HG03432 (cell line): ENCODE data around the gene MRGPRE.

Experiments used
- ATAC-seq: cut with Tn5 transposase; IDR thresholded peaks from one replicate; pipeline ENCODE4 v1.9.1; 2021; ENCODE audit warnings: mild to moderate bottlenecking, moderate library complexity; ENCODE audit not compliant: unreplicated experiment

Gene MRGPRE

DNA sequence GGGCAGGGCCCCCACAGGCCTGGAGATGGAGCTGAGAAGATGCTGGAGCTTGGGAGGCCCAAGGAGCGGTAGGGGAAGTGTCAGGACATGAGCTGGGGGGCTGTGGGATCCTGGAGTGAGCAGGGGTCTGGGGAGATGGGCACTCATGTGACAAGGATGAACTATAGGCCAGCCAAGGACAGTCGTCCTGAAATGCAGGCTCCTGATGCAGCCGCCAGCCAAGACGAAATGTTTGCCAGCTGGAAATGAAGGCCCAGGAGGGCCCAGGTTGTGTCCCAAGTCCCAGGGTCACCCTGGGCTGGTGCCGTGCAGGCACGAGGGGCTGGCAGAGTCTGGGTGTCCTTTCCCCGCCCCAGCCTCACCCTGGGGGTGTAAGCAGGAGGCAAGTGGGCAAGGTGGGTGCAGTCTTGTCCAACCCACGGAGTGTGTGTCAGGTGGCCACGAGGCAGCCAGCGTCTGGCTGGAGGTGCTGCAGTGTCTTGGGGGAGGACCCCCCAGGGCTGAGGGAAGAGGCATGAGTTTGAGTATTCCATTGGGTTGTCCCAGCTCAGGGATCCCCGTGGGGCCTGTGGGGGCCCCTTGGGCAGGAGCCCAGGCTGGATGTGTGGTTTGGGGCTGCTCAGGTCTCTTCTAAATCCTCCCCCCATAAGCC lies 35.0 kb downstream of the MRGPRE start:
- no peak for ATAC-seq

DNA sequence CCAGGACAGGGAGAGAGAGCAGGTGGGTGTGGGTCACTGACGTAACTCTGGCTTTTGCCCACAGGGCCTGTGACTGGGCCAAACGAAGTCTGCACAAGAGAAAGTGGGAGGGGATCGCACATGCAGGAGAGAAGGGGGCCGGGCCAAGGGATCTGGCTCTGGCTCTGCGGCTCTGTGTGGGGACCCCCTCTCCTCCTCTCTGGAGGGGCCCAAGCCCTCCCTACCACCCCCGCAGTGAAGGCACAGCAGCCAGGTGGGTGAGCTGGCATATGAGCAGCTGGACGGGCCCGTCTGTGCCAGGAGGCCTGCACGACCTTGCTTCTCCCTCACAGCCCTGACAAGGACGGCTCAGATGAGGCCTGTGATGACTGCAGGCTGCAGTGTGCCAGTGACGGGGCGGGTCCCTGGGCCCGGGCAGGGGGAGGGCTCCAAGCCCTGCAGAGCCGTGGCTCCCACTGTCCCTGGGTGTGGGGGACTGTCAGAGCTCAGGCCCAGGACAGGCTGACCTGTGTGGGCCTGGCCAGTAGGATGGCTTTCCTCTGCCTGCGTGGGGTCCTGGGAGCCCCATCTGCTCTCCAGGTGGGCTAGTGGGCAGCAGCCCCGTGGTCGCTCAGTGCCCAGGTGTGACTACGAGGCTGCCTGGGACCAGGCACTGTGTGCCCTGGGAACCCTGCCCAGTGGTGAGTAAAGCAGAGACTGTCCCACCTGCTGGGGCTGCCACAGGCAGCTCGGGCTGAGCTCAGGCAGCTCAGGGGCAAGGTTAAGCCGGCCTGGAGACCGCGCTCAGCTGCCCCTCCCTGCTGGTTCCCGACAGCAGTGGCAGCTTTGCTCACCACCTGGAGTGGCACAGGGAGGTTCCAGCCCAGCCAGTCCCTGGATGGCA lies 35.8 kb downstream of the MRGPRE start:
- no peak for ATAC-seq

DNA sequence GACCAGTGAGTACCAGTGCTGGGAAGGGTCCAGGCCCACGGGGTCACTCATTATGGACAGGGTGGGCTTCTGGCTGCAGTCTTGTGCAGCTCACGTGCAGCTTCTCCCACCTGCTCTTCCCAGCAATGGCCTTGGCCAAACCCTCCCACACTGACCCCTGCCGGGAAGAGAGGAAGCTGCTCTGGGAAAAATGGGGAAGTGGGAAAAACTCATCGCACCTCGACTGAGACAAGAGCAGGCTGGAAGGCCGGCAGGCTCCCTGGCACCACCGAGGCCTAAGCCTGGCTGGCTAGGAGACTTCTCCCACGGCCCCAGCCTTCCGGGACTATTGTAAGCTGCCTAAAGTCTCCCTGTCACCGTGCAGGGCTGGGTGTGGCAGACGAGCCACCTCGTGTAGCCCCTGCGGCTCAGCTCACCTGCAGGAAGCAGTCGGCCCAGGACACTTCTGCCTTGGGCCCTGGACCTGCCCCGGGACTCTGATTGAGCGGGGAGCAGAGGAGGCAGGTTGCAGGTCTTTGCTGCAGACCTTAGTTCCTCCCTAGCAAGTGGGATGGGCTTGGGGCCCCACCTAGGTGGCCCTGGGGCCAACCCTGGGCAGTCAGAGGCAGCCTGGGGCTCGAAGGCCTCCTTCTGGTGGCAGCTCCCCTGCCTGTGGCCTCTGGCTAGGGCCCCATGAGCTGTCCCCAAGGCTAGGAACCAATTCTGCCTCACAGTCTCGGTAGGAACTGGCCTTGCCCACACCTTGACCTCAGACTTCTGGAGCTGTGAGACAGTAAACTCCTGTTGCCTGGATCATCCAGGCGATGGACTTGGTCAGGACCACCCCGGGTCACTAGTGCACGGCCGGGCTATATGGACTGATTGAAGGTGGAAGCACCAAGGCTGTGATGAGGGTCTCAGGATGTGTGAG lies 36.7 kb downstream of the MRGPRE start:
- ATAC-seq: no peak

DNA sequence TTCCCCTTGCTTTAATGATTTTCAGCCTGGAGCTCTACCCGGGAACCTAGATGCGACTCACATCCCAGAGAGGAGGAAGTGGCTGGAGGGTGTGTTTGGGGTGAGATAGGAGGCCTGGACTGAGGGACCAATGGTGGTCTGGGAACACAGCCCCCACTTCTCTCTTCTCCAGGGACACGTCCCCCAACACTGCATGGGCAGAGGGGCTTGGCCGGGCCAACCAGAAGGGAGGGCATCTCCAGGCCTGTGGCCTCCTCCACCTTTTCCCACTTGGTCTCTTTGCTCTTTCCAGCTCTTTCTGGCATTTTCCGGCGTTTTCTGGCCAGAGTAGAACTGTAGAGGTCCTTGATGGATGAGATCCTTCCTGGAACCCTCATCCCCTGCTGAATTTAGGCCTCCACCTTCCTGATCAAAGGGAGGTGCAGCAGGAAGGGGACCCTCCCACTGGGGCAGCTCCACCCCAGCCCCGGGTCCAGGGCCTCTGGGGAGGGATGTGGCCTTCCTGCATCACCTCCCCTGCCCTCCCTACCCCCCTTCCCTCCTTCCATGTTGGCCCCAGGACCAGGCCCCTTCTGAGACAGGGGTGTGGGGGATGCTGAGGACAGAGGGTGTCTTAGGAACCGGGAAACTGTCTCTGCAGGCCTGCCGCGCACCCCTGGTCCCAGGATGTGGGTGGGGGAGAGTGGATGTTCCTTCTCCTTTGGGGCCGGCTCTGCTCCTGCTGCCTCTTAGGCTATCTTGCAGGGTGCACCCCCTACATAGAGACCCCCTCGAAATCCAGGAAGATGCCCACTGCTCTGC lies 38.0 kb downstream of the MRGPRE start:
- ATAC-seq: no peak

DNA sequence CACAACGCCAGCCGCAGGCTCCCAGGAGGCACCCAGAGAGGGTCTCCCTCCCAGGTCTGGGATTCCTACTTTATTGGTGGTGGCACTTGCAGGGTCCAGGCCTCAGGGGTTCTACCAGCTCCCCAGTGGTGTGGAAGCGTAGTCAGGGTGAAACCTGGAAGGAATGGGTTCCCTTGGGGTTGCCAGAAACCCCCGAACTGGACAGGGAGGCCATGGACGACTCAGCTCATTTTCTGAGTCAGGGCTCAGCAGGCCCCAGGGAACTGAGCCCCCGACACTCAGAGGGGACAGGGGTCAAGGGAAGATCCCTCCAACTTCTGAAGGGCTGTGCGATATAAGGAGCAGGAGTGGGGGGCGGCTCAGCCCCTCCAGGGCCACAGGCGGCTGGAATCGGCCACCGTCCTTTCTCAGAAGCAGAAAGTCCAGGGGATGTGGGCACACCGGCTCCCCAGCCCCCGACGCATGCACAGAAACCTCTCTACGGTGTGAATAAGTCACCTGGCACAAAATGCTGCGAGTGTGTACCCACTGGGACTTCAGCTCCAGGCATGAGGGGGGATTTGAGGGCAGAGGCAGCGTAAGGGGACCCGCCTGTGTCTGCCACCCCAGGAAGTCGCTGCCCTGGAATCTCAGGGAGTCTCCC lies 38.7 kb downstream of the MRGPRE start:
- no peak for ATAC-seq

DNA sequence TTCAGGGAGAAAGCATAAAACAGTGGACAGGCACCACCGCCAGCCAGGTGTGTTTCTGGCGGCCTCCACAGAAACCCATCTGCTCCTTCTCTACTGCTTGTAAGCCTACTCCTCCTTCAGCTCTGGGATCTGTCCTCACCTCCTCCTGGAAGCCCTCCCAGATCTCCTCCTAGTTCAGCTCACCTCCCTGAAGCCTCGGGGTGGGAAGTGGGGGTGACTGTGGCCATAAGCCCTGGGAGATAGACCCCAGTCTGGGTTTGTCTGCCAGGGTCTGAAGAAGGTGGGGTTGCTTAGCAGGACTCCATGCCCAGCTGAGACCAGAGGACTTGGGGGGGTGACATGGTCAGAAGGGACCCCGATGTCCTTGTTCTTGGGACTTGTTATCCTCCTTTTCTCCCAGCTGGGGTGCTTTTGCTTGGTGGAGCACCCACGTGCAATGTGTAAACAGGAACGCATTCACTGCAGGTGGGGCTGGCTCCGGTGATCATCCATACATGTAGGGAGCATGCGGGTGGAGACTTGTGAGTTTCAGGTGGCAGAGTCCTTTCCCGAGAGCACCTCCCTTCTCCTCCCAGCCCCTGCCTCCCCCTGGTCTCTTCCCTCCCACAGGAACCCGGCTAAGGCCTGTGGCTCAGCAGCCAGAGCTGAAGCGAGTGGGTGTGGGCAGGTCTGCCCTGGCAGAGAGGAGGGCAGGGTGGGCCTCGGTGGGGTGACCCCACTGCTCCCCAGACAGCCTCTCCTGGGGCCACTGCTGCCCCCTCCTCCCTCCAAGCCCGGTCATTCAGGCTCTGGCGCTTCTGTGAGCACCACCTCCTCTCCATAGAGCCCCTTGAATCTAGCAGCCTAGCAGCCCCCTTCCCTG lies 39.5 kb downstream of the MRGPRE start:
- ATAC-seq: no peak

DNA sequence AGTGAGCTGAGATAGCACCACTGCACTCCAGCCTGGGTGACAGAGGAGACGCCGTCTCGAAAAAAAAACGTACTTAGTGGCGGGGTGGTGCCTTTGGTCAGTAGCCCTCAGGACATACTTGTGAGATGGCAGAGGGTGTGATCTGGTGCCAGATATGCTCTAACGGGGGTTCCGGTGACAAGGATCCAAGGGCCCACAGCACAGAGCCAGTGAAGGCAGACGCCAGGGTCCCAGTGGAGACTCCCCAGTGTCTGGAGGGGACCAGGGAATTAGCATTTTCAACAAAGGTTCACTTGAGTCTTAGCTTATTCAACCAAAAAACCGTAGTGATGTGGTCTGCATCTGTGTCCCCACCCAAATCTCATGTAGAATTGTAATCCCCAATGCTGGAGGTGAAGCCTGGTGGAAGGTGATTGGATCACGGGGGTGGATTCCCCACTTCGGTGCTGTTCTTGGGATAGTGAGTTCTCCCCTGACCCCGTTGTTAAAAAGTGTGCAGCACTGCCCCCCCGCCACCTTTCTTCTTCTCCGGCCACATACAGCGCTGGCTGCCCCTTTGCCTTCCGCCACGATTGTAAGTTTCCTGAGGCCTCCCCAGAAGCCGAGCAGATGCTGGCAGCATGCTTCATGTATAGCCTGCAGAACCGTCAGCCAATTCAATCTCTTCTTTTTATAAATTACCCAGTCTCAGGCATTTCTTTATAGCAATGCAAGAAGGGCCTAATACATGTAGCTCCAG lies 40.5 kb downstream of the MRGPRE start:
- ATAC-seq: no peak

DNA sequence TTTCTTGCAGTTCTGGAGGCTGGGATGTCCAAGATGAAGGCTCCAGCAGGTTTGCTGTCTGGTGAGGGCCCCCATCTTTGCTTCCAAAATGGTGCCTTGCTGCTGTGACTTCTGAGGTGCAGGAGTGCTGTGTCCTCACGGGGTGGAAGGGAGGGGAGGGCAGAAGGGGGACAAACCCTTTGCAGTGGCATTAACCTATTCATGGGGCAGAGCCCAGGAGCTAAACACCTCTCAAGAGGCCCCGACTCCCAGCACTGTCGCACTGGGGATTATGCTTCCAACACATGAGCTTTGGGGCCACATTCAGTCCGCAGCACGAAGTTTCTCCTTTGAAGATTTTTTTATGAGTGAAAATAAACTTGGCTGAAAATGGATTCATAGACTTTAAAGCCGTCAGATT lies 41.6 kb downstream of the MRGPRE start:
- no peak for ATAC-seq

DNA sequence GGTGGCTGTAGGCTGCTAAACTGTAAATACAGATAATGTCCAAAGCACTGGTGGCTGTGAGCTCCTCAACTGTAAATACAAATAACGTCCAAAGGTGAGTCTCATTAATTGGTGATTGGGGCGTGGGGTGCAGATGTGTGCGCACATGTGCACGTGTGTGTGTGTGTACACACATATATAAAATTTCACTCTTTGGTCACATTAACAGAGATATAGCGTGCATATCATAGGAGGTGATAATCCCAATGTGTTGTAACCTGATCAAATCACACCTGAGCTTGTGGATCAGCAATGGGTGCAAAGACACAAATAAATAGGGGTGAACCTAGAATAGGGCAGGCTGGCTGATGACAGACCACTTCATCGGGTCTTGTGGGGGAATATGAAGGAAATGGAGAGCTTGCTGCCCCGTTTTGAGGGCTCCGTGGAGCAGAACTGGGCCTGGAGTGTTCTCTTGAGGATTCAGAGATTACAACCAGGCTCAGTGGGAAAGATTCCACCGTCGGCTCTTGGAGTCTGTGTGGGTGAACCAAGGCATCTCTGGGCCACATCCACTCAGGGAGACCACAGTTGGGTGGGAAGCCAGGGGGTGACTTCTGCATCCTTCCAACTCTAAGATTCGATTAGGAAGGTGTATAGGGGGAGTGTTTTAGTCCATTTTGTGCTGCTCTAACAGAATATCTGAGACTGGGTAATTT lies 42.2 kb downstream of the MRGPRE start:
- no peak for ATAC-seq

DNA sequence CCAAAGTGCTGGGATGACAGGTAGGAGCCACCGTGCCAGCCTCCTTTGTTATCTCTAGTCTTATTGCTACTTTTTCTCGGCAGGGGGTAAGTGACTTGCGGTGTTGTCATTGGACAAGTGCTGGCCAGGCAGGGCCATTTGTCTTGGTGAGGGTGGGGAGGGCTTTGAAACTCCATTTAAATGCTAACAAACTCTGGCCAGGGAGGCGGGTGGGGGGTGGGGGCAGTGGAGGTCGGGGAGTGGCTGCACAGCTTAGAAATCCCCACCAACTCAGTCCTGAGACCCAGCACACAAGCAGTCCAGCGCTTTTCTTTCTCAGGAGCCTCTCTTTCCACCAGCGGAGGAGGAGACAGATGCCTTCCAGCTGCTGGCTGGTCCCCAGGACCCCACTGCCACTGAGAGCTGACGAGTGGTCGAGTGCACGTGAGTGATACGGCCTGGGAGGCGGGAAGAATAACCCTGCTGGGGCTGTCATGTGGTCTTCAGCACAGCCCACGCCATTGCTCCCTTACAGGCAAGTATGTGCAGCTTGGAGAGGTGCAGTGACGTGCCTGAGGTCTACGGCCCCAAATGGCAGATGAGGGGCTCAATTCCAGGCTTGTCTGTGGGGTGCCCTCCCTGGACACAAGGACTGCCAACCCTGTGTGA lies 42.9 kb downstream of the MRGPRE start:
- ATAC-seq: no peak

DNA sequence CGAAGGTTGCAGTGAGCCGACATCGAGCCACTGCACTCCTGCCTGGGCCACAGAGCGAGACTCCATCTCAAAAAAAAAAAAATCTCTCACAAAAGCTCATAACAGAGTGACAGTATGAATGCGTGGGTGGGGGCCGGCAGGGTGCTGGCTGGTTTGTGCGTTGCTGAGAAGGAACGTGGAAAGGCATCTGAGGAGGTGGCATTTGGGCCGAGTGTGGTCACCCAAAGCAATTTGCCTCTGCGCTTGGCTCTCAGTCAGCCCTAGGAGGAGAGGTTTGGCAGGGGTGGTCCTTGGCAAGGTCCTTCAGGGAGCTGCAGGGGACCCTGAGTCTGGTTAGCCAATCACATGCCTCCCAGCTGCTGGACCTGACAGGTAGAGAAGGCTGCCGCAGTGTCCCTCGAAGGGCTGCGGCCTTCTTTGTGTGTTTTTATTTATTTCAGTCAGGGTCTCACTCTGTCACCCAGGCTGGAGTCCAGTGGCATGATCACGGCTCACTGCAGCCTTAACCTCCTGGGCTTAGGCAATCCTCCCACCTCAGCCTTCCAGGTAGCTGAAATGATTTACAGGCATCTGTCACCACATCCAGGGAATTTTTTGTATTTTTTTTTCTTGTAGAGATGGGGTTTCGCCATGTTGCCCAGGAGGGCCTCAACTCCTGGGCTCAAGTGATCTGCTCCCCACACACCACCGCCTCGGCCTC lies 43.6 kb downstream of the MRGPRE start:
- ATAC-seq: no peak

DNA sequence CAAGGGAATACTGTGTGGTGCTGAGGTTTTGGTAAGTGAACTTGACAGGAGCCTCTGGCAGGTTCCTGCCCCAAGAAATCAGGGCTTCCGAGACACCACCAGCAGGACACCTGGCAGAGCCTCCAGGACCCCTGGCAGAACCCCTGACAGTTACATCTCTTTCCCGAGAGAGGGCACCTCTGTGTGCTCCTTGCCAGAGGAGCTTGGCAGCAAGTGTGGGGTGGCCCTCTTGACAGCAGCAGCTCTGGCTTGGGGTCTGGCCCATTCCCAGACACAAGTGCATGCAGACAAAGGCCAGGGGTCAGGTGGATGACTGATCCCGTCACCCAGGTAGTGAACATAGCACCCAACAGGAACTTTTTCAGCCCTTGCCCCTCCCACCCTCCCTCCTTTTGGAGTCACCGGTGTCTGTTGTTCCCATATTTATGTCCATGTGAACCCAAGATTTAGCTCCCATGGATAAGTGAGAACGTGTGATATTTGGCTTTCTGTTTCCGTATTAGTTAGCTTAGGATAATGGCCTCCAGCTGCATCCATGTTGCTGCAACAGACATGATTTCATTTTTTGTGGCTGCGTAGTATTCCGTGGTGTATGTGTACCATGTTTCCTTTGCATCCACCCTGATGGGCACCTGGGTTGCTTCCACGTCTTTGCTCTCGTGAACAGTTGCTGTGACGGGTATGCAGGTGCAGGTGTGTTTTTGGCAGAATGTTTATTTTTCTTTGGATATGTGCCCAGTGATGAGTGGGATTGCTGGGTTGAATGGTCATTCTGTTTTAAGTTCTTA lies 45.9 kb downstream of the MRGPRE start:
- no peak for ATAC-seq

DNA sequence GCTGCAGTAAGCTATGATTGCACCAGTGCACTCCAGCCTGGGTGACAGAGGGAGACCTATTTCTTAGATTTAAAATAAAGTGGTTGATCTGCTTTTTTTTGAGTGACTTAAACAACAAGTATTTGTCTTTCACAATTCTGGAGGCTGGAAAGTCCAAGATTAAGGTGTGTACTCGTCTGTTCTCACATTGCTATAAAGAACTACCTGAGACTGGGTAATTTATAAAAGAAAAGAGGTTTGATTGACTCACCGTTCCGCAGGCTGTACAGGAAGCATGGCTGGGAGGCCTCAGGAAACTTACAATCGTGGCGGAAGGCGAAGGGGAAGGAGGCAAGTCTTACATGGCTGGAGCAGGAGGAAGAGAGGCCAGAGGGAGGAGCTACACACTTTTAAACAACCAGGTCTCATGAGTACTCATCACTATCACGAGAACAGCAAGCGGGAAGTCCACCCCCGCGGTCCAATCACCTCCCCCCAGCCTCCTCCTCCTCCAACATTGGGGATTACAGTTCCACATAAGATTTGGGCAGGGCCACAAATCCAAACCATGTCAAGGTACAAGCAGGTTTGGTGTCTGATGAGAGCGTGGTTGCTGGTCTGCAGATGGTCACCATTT lies 47.4 kb downstream of the MRGPRE start:
- ATAC-seq: no peak

DNA sequence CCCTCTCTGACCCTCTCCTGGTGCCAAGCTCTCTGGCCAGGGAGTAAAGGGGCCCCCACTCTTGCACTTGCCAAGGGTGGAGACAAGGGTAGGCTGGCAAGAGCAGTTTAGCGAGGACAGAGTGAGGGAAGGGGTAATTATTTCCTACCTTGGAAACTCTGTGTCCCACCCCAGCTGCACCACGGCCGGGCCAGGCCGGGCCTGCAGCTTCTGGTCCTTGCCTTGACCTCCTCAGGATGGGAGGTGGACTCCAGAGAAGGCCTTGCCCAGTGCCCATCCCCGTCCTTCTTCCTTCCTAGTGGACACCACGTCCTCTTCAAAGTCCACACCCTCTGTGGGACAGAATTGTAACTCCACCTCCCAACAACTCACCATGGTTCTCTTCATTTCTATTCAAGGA lies 48.7 kb downstream of the MRGPRE start:
- ATAC-seq: no peak

DNA sequence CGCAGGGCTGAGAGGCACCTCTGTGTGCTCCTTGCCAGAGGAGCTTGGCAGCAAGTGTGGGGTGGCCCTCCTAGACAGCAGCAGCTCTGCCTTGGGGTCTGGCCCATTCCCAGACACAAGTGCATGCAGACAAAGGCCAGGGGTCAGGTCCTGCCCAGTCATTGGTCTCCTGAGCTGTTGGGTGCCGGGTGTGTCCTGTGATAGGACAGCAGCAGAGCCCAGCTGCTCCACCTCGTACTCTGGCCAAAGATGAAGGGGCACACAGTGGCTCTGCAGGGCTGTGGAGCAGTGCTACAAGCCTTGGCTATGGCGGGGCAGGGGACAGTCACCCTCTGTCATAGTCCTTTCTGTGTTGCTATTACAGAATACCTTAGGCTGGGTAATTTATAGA lies 49.8 kb downstream of the MRGPRE start:
- no peak for ATAC-seq
